HepG2 (cell line): Measurements from ENCODE around the gene SGCD. TPM values are rescaled to one million over a fixed set of nuclear protein-coding genes. Genes with fewer than 3 reads are reported as not detected.

ENCODE experiments used
- ATAC-seq: fragments of 200-7000 bp; cut with Tn5 transposase; 3 replicates; pipeline ENCODE4 v1.9.1; 2020; ENCODE audit warnings: mild to moderate bottlenecking, moderate library complexity
- BruUV-seq: library from RNA; stranded (reverse); fragments of 400-500 nt; replicated peaks from 2 replicates; lab custom pipeline; 2021; lab: Mats Ljungman, UMichigan
- CTCF ChIA-PET: fragments of 300-600 bp; formaldehyde crosslinking; extraction: SDS; loops from one replicate; lab custom pipeline; 2021; ENCODE audit warnings: low total read pairs, inconsistent platforms, low intra/inter-chr PET ratio; lab: Yijun Ruan, JAX
- POLR2A ChIA-PET: fragments of 350-600 bp; sonication (Branson Sonifier 250); formaldehyde crosslinking; loops from one replicate; lab custom pipeline; 2020; ENCODE audit warnings: antibody characterized with exemption, inconsistent platforms; lab: Yijun Ruan, JAX
- DNase-seq: peaks from one replicate; pipeline ENCODE4 v3.0.0-alpha.2; 2015; ENCODE audit warnings: low spot score
- FAIRE-seq: peaks from 3 replicates; lab custom pipeline; 2011; peaks lifted over from hg19 to GRCh38; lab: Jason Lieb, UNC
- H2AFZ ChIP-seq: one replicate; pipeline ENCODE4 v1.6.1; 2011; ENCODE audit warnings: low read length, inconsistent platforms
- H3K27ac ChIP-seq: fragments of 300-600 bp; 3 replicates; pipeline ENCODE4 v1.8.0; 2011; ENCODE audit warnings: mixed run types, mild to moderate bottlenecking, mixed read lengths, low read length, inconsistent platforms; ENCODE audit not compliant: insufficient read depth; ENCODE audit errors: extremely low read length
- H3K27me3 ChIP-seq, 2 experiments: fragments of 200-600 bp in 1 of 2; 2 replicates in 1 of 2; 3 replicates in 1 of 2; pipeline versions ENCODE4 v1.6.0 to v1.8.0; 2011; ENCODE audit warnings: low read length in 2 of 2, mild to moderate bottlenecking in 2 of 2, moderate library complexity in 2 of 2, inconsistent platforms in 1 of 2; ENCODE audit not compliant: insufficient read depth in 2 of 2, control insufficient read depth in 1 of 2
- H3K36me3 ChIP-seq, 2 experiments: fragments of 200-600 bp in 1 of 2; replicated peaks in 1 of 2; 2 replicates in 1 of 2; 3 replicates in 1 of 2; pipeline versions ENCODE4 v1.5.1 to v1.8.0; 2011; ENCODE audit warnings: low read length in 2 of 2, inconsistent platforms in 1 of 2; ENCODE audit not compliant: insufficient read depth in 2 of 2, control insufficient read depth in 1 of 2
- H3K4me1 ChIP-seq: 2 replicates; pipeline ENCODE4 v1.5.1; 2012; ENCODE audit warnings: low read length, inconsistent platforms; ENCODE audit not compliant: insufficient read depth
- H3K4me2 ChIP-seq: 2 replicates; pipeline ENCODE4 v1.6.0; 2011; ENCODE audit warnings: low read depth, low read length, inconsistent platforms
- H3K4me3 ChIP-seq, 3 experiments: fragments of 200-600 bp in 1 of 3; sonication (generic), shearing (Covaris generic) in 1 of 3; replicated peaks in 1 of 3; 2 replicates each; pipeline ENCODE4 v1.5.1; 2011 to 2016; ENCODE audit warnings: low read length in 3 of 3, inconsistent platforms in 2 of 3, low read depth in 2 of 3, mild to moderate bottlenecking in 2 of 3, control low read depth in 1 of 3, mixed read lengths in 1 of 3; ENCODE audit not compliant: insufficient read depth in 1 of 3
- H3K79me2 ChIP-seq: one replicate; pipeline ENCODE4 v1.6.1; 2011; ENCODE audit warnings: low read length, inconsistent platforms; ENCODE audit not compliant: insufficient read depth
- H3K9ac ChIP-seq: 2 replicates; pipeline ENCODE4 v1.6.0; 2011; ENCODE audit warnings: mild to moderate bottlenecking, low read depth, low read length, inconsistent platforms; ENCODE audit not compliant: insufficient read depth
- H3K9me3 ChIP-seq: 2 replicates; pipeline ENCODE4 v1.5.1; 2012; ENCODE audit warnings: mild to moderate bottlenecking, low read length
- H4K20me1 ChIP-seq: 2 replicates; pipeline ENCODE4 v1.6.0; 2011; ENCODE audit warnings: inconsistent platforms, mild to moderate bottlenecking, low read length, moderate library complexity; ENCODE audit not compliant: insufficient read depth
- AKAP8 ChIP-seq: sonication (generic); formaldehyde crosslinking; IDR thresholded peaks from 2 replicates; pipeline ENCODE4 v1.5.1; 2020; ENCODE audit warnings: mild to moderate bottlenecking, missing genetic modification reagents
- ATF6 ChIP-seq: sonication (generic); formaldehyde crosslinking; conservative IDR thresholded peaks from 2 replicates; pipeline ENCODE4 v1.4.0; 2020; ENCODE audit warnings: missing genetic modification reagents
- CBX1 ChIP-seq: IDR thresholded peaks from one replicate; pipeline ENCODE4 v1.6.1; 2016; ENCODE audit warnings: antibody characterized with exemption, low read depth
- CBX5 ChIP-seq: sonication (generic); formaldehyde crosslinking; IDR thresholded peaks from 2 replicates; pipeline ENCODE4 v1.4.0; 2020; ENCODE audit warnings: missing genetic modification reagents, borderline replicate concordance
- CREM ChIP-seq, 2 experiments: sonication (generic) in 1 of 2; formaldehyde crosslinking in 1 of 2; IDR thresholded peaks; 2 replicates each; pipeline versions ENCODE4 v1.4.0 to v1.6.1; 2016 to 2020; ENCODE audit warnings: antibody characterized with exemption in 1 of 2, mild to moderate bottlenecking in 1 of 2, missing genetic modification reagents in 1 of 2
- IKZF1 ChIP-seq: fragments of 450-650 bp; IDR thresholded peaks from 2 replicates; pipeline ENCODE4 v1.7.1; 2016
- LCORL ChIP-seq, 2 experiments: fragments of 450-650 bp in 1 of 2; sonication (generic) in 1 of 2; formaldehyde crosslinking in 1 of 2; IDR thresholded peaks; 2 replicates each; pipeline versions ENCODE4 v1.5.0 to v1.6.1; 2017 to 2020; ENCODE audit warnings: antibody characterized with exemption in 1 of 2, missing genetic modification reagents in 1 of 2
- MXD1 ChIP-seq: sonication (generic); formaldehyde crosslinking; IDR thresholded peaks from 2 replicates; pipeline ENCODE4 v1.4.0; 2020; ENCODE audit warnings: mild to moderate bottlenecking, missing genetic modification reagents
- PCBP2 ChIP-seq: fragments of 200-400 bp; formaldehyde crosslinking; optimal IDR thresholded peaks from 2 replicates; pipeline ENCODE3; 2018; ENCODE audit warnings: low read length, low read depth; ENCODE audit not compliant: poor library complexity, severe bottlenecking
- ZBTB39 ChIP-seq: sonication (generic); formaldehyde crosslinking; IDR thresholded peaks from 2 replicates; pipeline ENCODE4 v1.5.0; 2020; ENCODE audit warnings: missing genetic modification reagents
- ZNF770 ChIP-seq: sonication (generic); formaldehyde crosslinking; IDR thresholded peaks from 2 replicates; pipeline ENCODE4 v1.5.0; 2020; ENCODE audit warnings: mild to moderate bottlenecking, missing genetic modification reagents
- ZSCAN21 ChIP-seq: sonication (generic); formaldehyde crosslinking; IDR thresholded peaks from 2 replicates; pipeline ENCODE4 v1.8.0; 2022; ENCODE audit warnings: mild to moderate bottlenecking, missing genetic modification reagents, moderate library complexity, borderline replicate concordance
- whole genome bisulfite sequencing: methylation state at CpG from one replicate; pipeline ENCODE4 v1.1.6; 2017; ENCODE audit warnings: low lambda C conversion rate; 5-methylcytosine and 5-hydroxymethylcytosine counted together
- in situ Hi-C: cut with HindIII; loops from 2 replicates; pipeline ENCODE4 v1.10.0; 2017; ENCODE audit warnings: low pct_unique_long_range_greater_than_20kb; ENCODE audit not compliant: extremely low pct_ligation_motif_present
- intact Hi-C: fragments of 100-400 bp; cut with micrococcal nuclease; formaldehyde crosslinking; loops from one replicate; pipeline ENCODE4 v1.10.0; 2022; ENCODE audit not compliant: unreplicated experiment
- polyA plus RNA-seq, 8 experiments: library from polyadenylated mRNA; depleted of rRNA in 3 of 8; stranded (reverse) in 7 of 8; unstranded in 1 of 8; fragments of >200 nt; fragmentation: Illumina TruSeq in 4 of 8; extraction: Trizol in 4 of 8; gene quantifications; 2 replicates each; pipeline versions ENCODE4 v1.2.1 to v1.2.3, GENCODE V29; 2011 to 2016; ENCODE audit warnings: low read depth in 4 of 8, missing spikeins in 1 of 8, mixed read lengths in 1 of 8; ENCODE audit not compliant: insufficient read depth in 1 of 8
- total RNA-seq, 5 experiments: library from RNA; depleted of rRNA; stranded (reverse); fragments of >200 nt; fragmentation: Illumina TruSeq; extraction: Trizol; gene quantifications; 2 replicates each; pipeline ENCODE4 v1.2.3, GENCODE V29; 2016; ENCODE audit warnings: low read depth in 1 of 5

SGCD gene
- total and polyA plus RNA-seq, 2 of the 13 experiments (the other 11 are each of a cell fraction or from before 2014, with no cell fraction given) = not detected

GRCh38 chr5:156783092-156783491 is 456.1 kb downstream of the SGCD start:
- TF ChIP-seq CBX1 = no peak
- TF ChIP-seq MXD1 (CRISPR knock-in tag) = no peak
- no peak for TF ChIP-seq CBX5
- TF ChIP-seq ZNF770 (CRISPR knock-in tag) = no peak
- no peak for TF ChIP-seq LCORL (IDR thresholded peaks at IDR 0.05)
- no peak for TF ChIP-seq LCORL (CRISPR knock-in tag; IDR thresholded peaks at IDR 0.05)
- no peak for TF ChIP-seq AKAP8 (CRISPR knock-in tag)
- TF ChIP-seq, all 625 proteins: peak for 0
- H3K27ac ChIP-seq = no peak overlapping the region
- ChIA-PET POLR2A (no interaction called here), CTCF (no interaction called here)
- no peak overlapping the region for H3K4me2 ChIP-seq
- FAIRE-seq (no peak), DNase-seq (no peak), ATAC-seq (no peak)
- intact Hi-C loops (no loop called here), in situ Hi-C loops (no loop called here)
- H2AFZ ChIP-seq = no peak overlapping the region
- no TSS peak for BruUV-seq
- H3K79me2 ChIP-seq = no peaks in the 10 kb centered on the region
- H3K36me3 ChIP-seq = no peaks in the 10 kb centered on the region
- H3K4me1 ChIP-seq = no peaks in the 10 kb centered on the region
- no CpG with 5 or more reads among the region's 5 CpGs for WGBS
- no peak overlapping the region for H3K9ac ChIP-seq
- H4K20me1 ChIP-seq = no peaks in the 10 kb centered on the region
- H3K4me3 ChIP-seq = no peak overlapping the region
- H3K27me3 ChIP-seq = no peaks in the 10 kb centered on the region; a peak in 1 of 5 replicates
- no peaks in the 10 kb centered on the region for H3K9me3 ChIP-seq

- no TSS peak for BruUV-seq
- Histone ChIP-seq H3K79me2 (no peaks in the 10 kb centered on the region), H3K27me3 (no peaks in the 10 kb centered on the region; a peak in 1 of 5 replicates), H3K9me3 (no peaks in the 10 kb centered on the region), H3K4me2 (no peak overlapping the region), H2AFZ (no peak overlapping the region), H3K9ac (no peak overlapping the region), H4K20me1 (no peaks in the 10 kb centered on the region), H3K27ac (no peak overlapping the region), H3K4me3 (no peak overlapping the region), H3K36me3 (no peaks in the 10 kb centered on the region), H3K4me1 (no peaks in the 10 kb centered on the region)
- intact Hi-C loops = no loop called here
- no peak for ATAC-seq
- POLR2A ChIA-PET = no interaction called here
- in situ Hi-C loops = no loop called here
- WGBS = 1% methylated on average over 2 of the region's 2 CpGs
- no peak for DNase-seq
- FAIRE-seq = no peak
- CTCF ChIA-PET = no interaction called here
- TF ChIP-seq PCBP2 = no peak
- no peak for TF ChIP-seq ATF6 (CRISPR knock-in tag)
- no peak for TF ChIP-seq CREM (IDR thresholded peaks at IDR 0.05)
- TF ChIP-seq CREM (CRISPR knock-in tag; IDR thresholded peaks at IDR 0.05) = no peak
- TF ChIP-seq IKZF1 = no peak
- TF ChIP-seq ZSCAN21 (CRISPR knock-in tag) = no peak
- TF ChIP-seq ZBTB39 (CRISPR knock-in tag) = no peak
Observed at GRCh38 chr5:156794687-156795086, 467.7 kb downstream of the SGCD start.
